ENCODE measurements around the gene MPPED1. TPM values are rescaled to one million over a fixed set of nuclear protein-coding genes. Genes with fewer than 3 reads are reported as not detected.

Gene MPPED1
- total and polyA plus RNA-seq, 2 donors (not counting 3 experiments of a cell fraction or from before 2014, with no cell fraction given): not detected

DNA sequence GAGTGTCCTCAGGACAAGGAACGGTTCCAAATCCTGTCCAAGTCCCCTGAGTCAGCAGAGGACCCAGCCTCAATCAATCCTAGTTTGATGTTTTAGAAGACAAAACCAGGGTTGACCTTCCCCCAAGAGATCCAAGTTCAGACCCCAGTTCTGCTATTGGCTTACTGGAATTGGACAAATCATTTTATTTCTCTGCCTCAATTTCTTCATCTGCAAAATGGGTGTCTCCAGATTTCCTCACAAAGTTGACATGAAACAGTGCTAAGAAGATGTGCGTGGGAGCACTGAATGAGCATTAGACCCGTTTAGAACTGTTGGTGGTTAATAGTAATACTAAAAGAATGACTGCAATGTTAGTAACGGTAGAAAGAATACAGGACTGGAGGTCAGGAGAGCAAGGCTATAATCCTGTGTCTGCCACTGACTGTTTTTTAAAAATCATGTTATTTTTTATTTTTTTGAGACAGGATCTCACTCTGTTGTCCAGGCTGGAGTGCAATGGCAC lies 35.8 kb upstream of the MPPED1 start:
- H3K4me1 ChIP-seq (ENCODE audit: control insufficient read depth, extremely low read depth, insufficient read depth, low read length): no peaks in the 10 kb centered on the region
- H3K4me3 ChIP-seq (replicated peaks in 1 of 3; ENCODE audit: insufficient read depth in 1 of 3, low read depth in 1 of 3, low read length in 3 of 3): no peak overlapping the region
- dilution Hi-C loops (cut with MboI; ENCODE audit: extremely low pct_ligation_motif_present, low sequenced_read_pairs) (no loop called here), intact Hi-C loops (cut with micrococcal nuclease) (no loop called here)
- H3K36me3 ChIP-seq (ENCODE audit: control insufficient read depth in 2 of 2, extremely low read depth in 1 of 2, insufficient read depth in 2 of 2, low read length in 2 of 2): no peaks in the 10 kb centered on the region
- no peak for TF ChIP-seq JUN (IDR thresholded peaks at IDR 0.05; ENCODE audit: borderline replicate concordance, insufficient read depth, insufficient read length, low read depth)
- TF ChIP-seq POLR2A (IDR thresholded peaks at IDR 0.05; ENCODE audit: low read depth, low read length): no peak
- H3K9ac ChIP-seq (replicated peaks; ENCODE audit: extremely low read depth, insufficient read depth, low read length): no peak overlapping the region
- H3K27ac ChIP-seq (ENCODE audit: insufficient read depth, low read depth, low read length): no peak overlapping the region
- BruUV-seq (replicated peaks): no TSS peak
- H4K20me1 ChIP-seq (replicated peaks; ENCODE audit: control insufficient read depth, extremely low read depth, insufficient read depth, low read length): no peaks in the 10 kb centered on the region
- no peaks in the 10 kb centered on the region for H3K9me3 ChIP-seq (replicated peaks; ENCODE audit: control insufficient read depth, insufficient read depth, low read length)
- H3K4me2 ChIP-seq (ENCODE audit: insufficient read depth, low read length): no peak overlapping the region
- ChIA-PET POLR2A (no interaction called here), CTCF (no interaction called here)
- no peak overlapping the region for H2AFZ ChIP-seq (ENCODE audit: low read depth, low read length)
- DNase-seq (ENCODE audit: low read depth, low spot score): no peak
- FAIRE-seq: no peak
- H3K9me1 ChIP-seq (replicated peaks; ENCODE audit: control insufficient read depth, extremely low read depth, insufficient read depth, low read length): no peaks in the 10 kb centered on the region
- no peaks in the 10 kb centered on the region for H3K79me2 ChIP-seq (ENCODE audit: control insufficient read depth, insufficient read depth, low read length)
- peaks cover 17 to 23% of the 10 kb centered on the region in 2 experiments for H3K27me3 ChIP-seq (ENCODE audit: control insufficient read depth in 2 of 2, insufficient read depth in 2 of 2, low read length in 2 of 2)

- intact Hi-C loops (cut with micrococcal nuclease): no loop called here
- POLR2A ChIA-PET: no interaction called here
- no TSS peak for BruUV-seq (replicated peaks)
- no peaks in the 10 kb centered on the region for H3K79me2 ChIP-seq (ENCODE audit: control insufficient read depth, insufficient read depth, low read length)
- no peaks in the 10 kb centered on the region for H3K9me1 ChIP-seq (replicated peaks; ENCODE audit: control insufficient read depth, extremely low read depth, insufficient read depth, low read length)
- H4K20me1 ChIP-seq (replicated peaks; ENCODE audit: control insufficient read depth, extremely low read depth, insufficient read depth, low read length): no peaks in the 10 kb centered on the region
- H3K27ac ChIP-seq (ENCODE audit: insufficient read depth, low read depth, low read length): no peak overlapping the region
- no peaks in the 10 kb centered on the region for H3K36me3 ChIP-seq (ENCODE audit: control insufficient read depth in 2 of 2, extremely low read depth in 1 of 2, insufficient read depth in 2 of 2, low read length in 2 of 2)
- no peaks in the 10 kb centered on the region for H3K4me1 ChIP-seq (ENCODE audit: control insufficient read depth, extremely low read depth, insufficient read depth, low read length)
- H2AFZ ChIP-seq (ENCODE audit: low read depth, low read length): no peak overlapping the region
- peaks cover 17 to 26% of the 10 kb centered on the region in 2 experiments for H3K27me3 ChIP-seq (ENCODE audit: control insufficient read depth in 2 of 2, insufficient read depth in 2 of 2, low read length in 2 of 2)
- no peak for TF ChIP-seq MAX (IDR thresholded peaks at IDR 0.05; ENCODE audit: insufficient read depth, insufficient read length)
- no peak for TF ChIP-seq MYC (IDR thresholded peaks at IDR 0.05; ENCODE audit: low read depth, low read length)
- TF ChIP-seq POLR2A (IDR thresholded peaks at IDR 0.05; ENCODE audit: low read depth, low read length): no peak
- TF ChIP-seq JUN (IDR thresholded peaks at IDR 0.05; ENCODE audit: borderline replicate concordance, insufficient read depth, insufficient read length, low read depth): no peak
- no peak for TF ChIP-seq CTCF (IDR thresholded peaks at IDR 0.05; ENCODE audit: extremely low read depth in 1 of 2, insufficient read depth in 1 of 2, low read depth in 1 of 2, low read length in 2 of 2)
- TF ChIP-seq GATA2 (IDR thresholded peaks at IDR 0.05; ENCODE audit: insufficient read depth, insufficient read length, low read depth, low read length): no peak
- H3K9ac ChIP-seq (replicated peaks; ENCODE audit: extremely low read depth, insufficient read depth, low read length): no peak overlapping the region
- CTCF ChIA-PET: interaction anchor here (0.9 to 1.4 kb wide), 5 partner anchors 10 to 145 kb away, joined by 3 to 7 read pairs (median 3); no protein-coding TSS in a partner anchor
- H3K9me3 ChIP-seq (replicated peaks; ENCODE audit: control insufficient read depth, insufficient read depth, low read length): no peaks in the 10 kb centered on the region
- no peak overlapping the region for H3K4me2 ChIP-seq (ENCODE audit: insufficient read depth, low read length)
- FAIRE-seq (no peak), DNase-seq (ENCODE audit: low read depth, low spot score) (no peak)
- dilution Hi-C loops (cut with MboI; ENCODE audit: extremely low pct_ligation_motif_present, low sequenced_read_pairs): no loop called here
- no peak overlapping the region for H3K4me3 ChIP-seq (replicated peaks in 1 of 3; ENCODE audit: insufficient read depth in 1 of 3, low read depth in 1 of 3, low read length in 3 of 3)
These were observed 34.9 kb upstream of the MPPED1 start for GRCh38 chr22:43376765-43377547.
